ENCODE data around the gene MRPL28.
"Not testable (repeated sequence)": the region's sequence is repeated elsewhere in the genome, so short reads cannot be mapped to it uniquely, and the experiment has no call there.

Gene MRPL28

DNA sequence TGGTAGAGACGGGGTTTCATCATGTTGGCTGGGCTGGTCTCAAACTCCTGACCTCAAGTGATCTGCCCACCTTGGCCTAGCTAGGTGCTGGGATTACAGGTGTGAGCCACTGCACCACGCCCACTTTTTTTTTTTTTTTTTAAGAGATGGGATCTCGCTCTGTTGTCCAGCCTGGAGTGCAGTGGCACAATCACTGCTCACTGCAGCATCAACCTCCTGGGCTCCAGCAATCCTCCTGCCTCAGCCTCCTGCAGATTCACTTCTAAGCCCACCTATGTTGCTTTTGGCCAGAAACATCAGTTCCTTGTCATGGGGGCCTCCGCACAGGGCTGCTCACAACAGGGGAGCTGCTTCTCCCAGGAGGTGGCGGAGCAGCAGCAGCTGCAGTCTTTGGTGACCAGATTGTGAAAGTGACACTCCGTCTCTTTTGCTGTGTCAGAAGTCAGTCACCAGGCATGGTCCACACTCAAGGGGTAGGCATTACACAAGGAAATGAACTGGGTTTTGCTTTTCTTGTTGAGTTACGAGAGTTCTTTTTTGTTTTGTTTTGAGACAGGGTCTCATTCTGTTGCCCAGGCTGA lies 22.2 kb upstream of the MRPL28 start:
- no peak for DNase-seq

DNA sequence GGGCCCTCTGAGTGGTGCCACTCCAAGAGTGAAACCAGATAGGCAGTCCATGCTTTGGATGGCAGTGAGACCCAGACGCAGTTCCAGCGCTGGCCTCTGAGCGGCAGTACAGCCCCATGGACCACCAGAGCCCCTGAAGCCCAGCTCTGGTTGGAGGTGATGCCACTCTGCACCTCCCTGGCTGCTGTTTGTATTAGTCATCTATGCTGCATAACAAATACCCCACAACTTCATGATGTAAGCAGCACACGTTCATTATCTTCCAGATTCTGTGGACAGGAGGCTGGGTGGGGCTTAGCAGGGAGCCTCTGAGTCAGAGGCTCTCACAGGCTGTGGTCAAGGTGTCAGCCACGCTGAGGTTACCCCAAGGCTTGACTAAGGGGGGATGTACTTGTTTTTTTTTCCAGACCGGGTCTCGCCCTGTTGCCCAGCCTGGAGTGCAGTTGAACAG lies 21.6 kb upstream of the MRPL28 start:
- DNase-seq = no peak

DNA sequence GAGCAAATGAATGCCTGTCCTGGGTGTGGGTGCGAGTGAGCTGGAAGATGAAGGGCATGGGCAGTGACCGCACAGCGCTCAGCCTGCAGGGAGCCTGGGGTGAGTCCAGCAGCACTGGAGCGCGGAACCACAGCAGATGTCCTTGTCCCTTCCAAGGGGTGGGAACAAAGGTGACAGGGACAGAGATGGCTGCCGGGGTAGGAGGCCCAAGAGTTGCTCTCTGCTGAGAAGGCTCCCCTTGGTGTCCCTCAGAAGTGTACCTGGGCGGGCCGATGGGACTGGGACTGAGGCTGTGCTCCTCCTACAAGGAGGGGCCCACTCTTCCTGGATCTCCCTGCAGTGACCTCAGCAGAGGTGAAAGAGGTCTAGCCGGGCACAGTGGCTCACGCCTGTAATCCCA lies 19.0 kb upstream of the MRPL28 start:
- no peak for DNase-seq

DNA sequence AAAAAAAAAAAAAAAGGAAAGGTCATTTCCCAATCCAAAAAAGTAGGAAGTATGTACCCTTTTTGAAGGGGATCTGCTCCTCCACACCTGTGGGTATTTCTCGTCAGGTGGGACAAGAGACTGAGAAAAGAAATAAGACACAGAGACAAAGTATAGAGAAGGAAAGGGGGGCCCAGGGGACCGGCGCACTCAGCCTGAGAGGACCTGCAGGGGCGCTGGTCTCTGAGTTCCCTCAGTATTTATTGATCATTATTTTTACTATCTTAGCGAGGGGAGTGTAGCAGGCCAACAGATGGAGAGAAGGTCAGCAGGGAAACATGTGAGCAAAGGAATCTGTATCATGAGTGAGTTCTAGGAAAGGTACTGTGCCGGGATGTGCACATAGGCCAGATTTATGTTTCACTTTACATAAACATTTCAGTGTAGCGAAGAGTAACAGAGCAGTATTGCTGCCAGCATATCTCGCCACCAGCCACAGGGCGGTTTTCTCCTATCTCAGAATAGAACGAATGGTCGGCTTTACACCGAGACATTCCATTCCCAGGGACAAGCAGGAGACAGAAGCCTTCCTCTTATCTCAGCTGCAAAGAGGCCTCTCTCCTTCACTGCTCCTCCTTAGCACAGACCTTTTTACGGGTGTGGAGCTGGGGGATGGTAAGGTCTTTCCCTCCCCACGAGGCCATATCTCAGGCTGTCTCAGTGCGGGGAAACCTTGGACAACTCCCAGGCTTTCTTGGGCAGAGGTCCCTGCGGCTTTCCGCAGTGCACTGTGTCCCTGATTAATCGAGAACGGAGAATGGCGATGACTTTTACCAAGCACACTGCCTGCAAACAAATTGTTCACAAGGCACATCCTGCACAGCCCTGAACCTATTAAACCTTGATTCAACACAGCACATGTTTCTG lies 17.7 kb upstream of the MRPL28 start:
- peak; percentile 38 for DNase-seq

DNA sequence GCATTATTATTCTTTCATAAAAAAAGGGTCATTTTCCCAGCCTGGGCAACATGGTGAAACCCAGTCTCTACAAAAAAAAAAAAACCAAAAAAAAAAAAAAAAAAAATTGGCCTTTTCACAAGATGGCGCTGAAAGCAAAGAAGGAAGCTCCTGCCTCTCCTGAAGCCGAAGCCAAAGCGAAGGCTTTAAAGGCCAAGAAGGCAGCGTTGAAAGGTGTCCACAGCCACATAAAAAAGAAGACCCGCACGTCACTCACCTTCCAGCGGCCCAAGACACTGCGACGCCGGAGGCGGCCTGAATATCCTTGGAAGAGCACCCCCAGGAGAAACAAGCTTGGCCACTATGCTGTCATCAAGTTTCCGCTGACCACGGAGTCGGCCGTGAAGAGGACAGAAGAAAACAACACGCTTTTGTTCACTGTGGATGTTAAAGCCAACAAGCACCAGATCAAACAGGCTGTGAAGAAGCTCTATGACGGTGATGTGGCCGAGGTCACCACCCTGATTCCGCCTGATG lies 16.4 kb upstream of the MRPL28 start:
- DNase-seq = no peak

DNA sequence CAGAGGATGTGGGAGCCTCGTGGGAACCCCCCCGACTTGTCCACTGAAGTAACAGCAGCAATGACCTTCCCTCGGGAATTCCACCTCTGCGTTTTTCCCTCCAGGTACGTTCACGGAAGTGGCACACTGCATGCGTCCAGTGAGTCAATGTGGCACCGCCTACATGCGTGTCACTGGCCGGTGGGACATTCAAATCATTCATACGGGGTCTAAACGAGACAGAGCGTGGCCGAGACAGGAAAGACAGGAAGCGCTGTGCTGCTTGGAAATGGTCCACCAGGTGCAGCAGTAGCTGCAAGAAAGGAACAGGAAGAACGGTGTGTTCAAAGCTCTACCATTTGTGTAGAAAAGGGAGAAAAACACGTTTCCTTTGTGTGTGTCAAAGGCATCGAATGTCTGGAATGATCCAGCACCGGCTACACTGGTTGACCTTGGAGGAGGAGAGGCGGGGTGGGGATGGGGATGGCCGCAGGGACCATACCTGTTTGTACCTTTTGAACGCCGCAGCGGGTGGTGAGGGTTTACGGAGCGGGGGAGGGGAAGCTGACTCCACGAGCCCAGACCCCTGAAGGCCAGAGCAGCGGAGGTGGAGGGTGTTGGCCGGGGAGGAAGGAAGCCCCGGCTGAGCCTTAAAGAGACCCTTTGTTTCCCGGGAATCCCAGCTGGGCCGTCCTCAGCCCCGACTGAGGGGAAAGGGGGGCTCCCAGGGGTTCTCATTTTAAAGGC lies 13.2 kb upstream of the MRPL28 start:
- peak; percentile 61 for DNase-seq

DNA sequence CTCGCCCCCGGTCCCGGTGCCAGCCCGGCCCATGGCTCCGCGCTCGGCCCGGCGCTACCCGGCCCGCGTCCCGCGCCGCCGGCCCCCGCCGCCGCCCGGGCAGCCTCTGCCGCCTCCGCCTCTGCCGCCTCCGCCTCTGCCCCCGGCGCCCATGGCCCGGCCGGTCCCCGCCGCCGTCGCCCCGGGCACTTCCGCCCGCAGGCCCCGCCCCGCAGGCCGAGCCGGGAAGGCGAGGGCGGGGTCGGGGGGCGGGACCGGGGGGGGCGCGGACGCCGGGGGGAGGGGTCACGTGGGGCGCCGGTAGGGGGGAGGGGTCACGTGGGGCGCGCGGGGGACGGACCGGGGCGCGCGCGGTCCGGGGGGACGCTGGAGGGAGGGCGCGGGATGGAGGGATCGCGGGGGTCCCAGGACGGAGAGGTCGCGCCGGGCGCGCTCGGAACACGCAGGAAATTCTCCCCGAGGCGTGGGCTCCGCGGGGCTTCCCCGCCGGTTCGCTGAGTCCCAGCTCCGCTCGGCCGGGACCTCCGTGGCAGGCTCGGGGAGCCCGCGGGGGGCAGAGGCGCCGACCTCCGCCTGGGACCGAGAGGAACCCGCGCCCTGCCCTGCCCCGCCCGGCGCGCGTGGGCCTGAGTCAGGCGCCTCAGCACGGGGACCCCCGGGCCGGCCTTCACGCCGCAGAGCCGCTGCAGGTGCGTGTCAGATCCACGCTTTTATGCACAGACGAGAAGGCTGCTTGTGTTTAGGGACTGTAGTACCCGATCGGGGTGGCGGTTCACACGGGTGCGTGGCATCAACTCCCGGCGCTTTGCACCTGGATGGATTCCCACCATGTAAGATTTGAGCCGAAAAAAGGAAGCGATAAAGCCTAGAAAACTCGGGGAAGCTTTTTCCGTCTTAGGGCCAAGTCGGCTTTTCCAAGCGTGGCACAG lies 11.7 kb upstream of the MRPL28 start, which contains the start of gene PGAP6:
Gene PGAP6 (minus strand): TSS at position 190 of the 929 bp plus-strand sequence. CDS start 157 bp downstream, at position 33.
- peak; percentile 69 for DNase-seq

DNA sequence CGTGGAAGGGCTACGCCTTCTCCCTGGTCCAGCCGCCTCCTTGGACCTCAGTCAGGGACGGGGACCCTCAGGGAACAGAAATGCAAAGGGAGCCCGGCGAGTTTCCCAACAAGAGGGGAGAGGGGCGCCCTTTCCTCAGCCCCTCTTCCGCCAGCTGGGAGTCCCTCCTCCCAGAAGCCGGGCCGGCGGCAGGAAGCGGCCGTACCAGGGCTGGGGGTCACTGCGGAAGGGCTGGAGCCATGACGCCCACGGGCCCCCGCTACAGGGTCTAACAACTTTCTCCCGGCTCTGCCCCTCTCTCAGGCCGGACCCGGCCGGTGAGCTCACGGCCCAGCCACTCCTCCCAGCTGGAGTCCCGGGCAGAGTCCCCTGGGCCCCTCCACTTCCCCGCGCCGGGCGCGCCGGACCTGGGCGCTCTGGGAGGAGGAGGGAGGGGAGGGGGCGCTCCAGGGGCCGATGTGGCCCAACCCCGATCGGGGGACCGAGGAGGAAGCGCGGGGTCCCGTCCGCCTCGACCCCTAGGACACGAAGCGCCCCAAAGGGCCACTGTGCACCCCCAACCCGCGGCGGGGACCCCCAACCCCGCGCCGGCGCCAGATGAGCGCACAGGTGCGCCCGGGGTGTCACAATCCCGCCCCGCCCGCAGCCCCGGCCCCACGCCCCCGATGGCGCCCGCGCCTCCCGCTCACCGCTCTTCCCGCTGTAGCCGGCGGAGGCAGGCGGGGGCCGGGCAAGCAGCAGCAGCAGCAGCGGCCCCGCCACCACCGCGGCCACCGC lies 10.9 kb upstream of the MRPL28 start:
- peak; percentile 68 for DNase-seq

DNA sequence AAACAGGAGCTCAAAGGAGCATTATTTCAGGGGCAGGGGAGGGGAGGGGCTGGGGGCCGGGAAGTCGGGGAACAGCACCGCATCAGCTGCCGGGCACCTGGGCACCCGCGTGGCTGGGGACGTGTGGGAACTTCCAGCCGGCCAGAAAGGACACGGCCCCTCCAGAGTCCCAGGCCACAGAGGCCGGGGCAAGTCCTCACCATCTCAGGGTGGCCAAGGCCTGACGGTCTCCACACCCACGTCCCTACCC lies 10.3 kb upstream of the MRPL28 start:
- DNase-seq = no peak

DNA sequence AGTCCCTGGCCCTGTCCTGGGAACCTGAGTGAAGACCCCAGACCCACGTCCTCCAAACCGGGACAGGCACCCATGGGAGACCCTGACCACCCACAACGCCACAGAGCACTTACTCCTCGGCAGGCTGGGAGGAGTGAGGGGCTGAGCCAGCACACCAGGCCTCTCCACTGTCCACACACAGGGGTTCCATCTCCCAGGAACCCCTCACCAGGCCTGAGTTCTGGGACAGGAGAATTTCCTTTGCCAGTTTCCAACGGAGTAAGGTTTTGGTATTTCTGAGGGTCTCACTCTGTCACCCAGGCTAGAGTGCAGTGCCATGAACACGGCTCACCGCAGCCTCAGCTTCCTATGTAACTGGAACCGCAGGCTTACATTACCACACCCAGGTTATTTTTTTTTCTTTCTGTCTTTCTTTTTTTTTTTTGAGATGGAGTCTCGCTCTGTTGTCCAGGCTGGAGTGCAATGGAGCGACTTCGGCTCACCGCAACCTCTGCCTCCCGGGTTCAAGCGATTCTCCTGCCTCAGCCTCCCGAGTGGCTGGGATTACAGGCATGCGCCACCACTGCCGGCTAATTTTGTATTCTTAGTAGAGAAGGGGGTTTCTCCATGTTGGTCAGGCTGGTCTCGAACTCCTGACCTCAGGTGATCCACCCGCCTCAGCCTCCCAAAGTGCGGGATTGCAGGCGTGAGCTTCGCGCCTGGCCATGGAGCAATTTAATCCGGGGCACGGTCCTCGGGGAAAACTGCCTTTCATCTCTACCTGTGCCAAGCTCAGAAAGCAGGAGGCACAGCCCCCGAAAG lies 9.8 kb upstream of the MRPL28 start:
- no peak for DNase-seq

DNA sequence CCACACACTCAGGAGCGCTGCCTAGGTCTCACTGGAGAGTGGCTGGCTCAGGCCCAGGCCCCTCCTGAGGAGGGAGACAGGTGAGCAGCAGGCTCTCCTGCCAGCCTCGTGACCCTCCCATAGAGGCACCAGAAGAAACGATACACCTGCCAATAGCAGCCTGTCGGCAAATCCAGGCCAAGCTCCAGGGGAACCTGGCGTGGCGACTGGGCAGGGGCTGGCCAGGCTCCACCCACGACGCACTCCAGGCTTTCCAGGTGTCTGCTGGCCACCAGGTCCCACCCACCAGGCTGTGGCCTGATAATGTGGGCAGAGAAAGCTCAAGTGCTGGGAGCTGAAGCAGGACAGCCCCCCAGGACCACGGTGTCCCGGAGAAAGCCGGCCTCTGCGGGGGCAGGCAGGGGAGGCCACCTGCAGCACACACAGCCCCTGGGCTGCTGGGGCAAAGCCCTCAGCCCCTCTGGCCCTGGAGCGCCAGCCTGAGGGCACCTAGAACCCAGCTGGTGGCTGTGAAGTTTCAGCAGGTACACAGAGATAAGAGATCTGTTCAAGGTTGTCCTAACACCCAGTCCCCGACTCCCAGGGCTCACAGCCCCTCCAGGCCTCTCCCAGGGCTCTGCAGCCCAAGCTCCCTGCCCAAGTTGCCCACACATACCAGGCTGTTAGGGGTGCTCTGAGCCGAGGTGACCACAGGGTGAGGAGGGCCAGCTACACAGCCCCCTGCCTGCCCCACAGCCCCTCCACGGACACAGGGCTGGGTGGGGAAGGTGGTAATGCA lies 9.0 kb upstream of the MRPL28 start:
- peak; percentile 34 for DNase-seq

DNA sequence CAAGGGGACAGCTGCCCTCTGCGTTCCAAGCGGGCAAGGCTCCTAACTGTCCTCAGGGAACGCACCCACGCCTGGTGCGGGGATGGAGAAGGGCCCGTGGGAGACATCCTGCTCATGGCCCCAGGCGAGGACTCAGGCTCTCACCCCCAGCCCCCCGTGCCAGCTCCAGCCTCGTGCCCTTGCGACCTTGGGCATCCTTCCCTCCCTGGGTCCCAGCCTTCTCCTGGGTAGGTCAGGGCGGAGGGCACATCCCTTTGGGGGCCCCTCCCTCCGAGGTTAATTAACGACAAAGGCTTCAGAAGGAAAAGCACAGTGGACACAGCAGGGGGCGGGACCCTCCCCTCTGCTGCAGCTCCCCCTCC lies 8.5 kb upstream of the MRPL28 start:
- DNase-seq = no peak

DNA sequence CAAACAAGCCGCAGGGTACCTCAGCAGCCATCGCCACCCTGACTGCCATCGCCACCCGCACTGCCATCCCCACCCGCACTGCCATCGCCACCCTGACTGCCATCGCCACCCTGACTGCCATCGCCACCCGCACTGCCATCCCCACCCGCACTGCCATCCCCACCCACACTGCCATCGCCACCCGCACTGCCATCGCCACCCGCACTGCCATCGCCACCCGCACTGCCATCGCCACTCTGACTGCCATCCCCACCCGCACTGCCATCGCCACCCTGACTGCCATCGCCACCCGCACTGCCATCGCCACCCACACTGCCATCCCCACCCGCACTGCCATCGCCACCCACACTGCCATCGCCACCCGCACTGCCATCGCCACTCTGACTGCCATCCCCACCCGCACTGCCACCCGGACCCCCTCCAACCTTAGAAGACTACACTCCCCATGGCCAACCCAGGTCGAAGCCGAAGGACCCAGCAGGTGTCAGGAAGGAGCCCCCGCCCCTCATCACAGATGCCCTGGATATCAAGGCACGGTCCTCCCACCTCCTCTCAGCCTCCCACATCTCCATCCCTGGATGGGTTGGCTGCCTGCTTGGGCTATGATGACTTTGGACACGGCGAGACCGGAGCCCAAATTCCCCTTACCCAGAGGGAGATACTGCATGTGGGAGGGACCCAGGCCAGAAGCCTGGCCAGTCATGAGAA lies 7.9 kb upstream of the MRPL28 start:
- not testable (repeated sequence) for DNase-seq

DNA sequence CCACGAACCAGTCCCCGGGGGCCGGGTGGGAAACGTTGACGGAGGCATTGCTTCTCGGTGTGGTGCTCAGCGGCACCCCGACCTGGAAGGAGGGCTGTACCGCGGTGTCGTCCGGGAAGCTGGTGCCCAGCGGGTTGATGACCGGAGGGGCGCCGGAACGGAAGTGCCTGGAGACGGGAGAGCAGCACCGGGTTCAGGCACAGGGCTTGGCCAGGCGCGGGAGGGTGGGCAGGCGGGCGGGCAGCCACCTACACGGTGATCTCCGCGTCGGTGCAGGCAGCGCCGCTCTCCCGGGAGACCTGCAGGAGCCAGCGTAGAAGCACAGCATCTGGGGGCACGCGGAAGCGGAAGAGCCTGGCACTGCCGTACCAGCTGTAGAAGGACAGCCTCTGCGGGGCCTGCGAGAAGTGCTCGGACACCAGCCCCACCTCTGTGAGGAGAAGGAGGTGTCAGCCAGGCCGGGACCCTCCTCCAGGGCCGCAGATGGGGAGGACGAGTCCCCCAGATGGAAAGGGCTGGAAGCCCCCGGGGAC lies 7.1 kb upstream of the MRPL28 start:
- no peak for DNase-seq

DNA sequence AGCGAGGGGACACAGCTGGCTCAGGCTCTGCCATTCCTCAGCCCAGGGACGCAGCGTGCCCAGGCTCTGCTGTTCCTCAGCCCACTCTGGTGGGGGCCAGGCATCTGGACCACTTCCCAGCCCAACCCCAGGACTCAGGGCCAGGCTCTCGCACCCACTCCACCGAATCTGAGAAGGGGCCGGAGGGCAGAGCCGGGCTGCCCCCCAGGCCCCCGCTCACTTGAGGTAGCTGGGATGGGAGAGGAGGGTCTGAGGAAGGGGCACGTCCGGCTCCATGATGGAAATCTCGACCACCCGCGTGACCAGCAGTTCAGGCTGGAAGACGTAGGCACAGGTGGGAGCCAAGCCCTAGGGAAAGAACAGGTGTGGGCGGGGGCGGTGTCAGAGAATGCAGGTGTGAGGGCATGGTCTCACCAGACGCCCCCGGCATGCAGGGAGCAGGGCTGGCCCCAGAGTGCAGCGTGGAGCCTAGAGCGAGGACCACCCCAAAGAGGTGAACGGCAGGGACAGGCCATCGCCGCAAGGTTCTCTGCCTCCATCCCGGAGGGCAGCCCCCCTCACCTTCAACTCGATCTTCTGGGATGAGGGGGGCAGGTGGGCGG lies 6.6 kb upstream of the MRPL28 start:
- no peak for DNase-seq

DNA sequence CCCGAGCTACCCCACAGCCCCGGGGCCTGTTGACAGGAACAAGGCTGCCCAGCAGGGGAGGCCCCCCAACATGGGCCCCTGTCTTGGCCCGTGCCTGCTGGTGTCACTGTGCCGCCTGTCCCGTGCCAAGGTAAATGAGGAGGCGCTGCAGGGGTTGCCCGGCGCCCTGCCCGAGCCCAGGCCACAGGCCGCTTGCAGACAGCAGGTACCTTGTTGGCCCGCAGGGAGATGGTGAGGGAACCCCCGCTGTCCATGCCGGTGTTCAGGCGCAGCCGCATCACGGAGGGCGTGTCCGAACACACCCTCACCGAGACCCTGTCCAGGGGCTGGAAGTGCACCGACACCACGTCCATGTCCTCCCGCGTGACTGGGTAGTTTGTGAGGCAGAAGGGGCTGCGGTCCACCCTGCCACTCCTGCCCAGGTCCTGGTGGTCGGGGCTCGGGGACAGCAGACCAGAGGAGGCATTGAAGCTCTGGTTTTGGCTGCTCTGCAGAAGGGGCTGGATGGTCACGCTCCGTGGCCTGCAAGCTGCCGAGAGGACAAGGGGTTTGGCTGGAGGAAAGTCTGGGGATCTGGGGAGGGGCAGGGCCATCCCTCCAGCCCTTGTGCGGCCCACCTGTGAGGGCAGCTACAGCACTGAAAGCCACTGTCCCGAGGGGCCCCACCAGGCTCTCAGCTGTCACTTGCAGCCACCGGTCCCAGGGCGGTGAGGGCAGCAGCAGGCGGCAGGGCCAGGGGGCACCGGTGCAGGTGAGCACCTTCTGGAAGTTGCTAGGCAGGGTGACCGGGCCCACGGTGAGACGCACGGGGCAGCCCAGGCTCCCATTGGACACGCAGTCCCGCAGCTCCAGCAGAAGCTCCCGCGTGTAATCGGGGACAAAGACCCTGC lies 5.8 kb upstream of the MRPL28 start:
- no peak for DNase-seq

DNA sequence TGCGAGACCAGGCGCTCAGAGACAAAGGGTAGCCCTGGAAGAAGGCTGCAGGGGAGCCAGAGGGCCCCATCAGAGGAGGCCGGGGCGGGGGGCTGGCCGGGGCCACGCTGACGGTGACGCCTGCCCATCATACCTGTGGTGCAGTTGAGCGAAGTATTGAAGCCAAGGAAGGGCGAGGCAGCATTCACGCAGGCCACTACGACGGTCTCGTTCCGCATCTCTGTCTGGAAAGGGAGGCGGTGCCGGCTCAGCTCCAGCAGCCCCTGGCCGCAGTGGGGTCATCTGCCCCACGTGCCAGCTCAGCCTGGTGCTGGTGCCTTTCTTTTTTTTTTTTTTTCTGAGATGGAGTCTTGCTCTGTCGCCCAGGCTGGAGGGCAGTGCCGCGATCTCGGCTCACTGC lies 4.9 kb upstream of the MRPL28 start:
- no peak for DNase-seq

All from right kidney (tissue), 1 donor.